Liver (tissue), 3 donors: ENCODE measurements around the gene VMAC.

Source experiments
- EGR1 ChIP-seq, 2 donors: IDR thresholded peaks; 2 replicates each; pipeline ENCODE4 v1.6.1; 2016 to 2018; ENCODE audit warnings: antibody characterized with exemption in 2 of 2, low read depth in 2 of 2
- FOXA1 ChIP-seq: IDR thresholded peaks from 2 replicates; pipeline ENCODE4 v1.6.1; 2016; ENCODE audit warnings: antibody characterized with exemption
- FOXA2 ChIP-seq: IDR thresholded peaks from 2 replicates; pipeline ENCODE4 v1.6.1; 2016; ENCODE audit warnings: antibody characterized with exemption
- HNF4G ChIP-seq: IDR thresholded peaks from 2 replicates; pipeline ENCODE4 v1.6.1; 2016; ENCODE audit warnings: antibody characterized with exemption
- MAX ChIP-seq: IDR thresholded peaks from 2 replicates; pipeline ENCODE4 v1.6.1; 2016; ENCODE audit warnings: antibody characterized with exemption
- NR2F2 ChIP-seq: IDR thresholded peaks from 2 replicates; pipeline ENCODE4 v1.6.1; 2016; ENCODE audit warnings: antibody characterized with exemption
- RXRA ChIP-seq, 2 donors: IDR thresholded peaks; 2 replicates each; pipeline ENCODE4 v1.6.1; 2017 to 2018; ENCODE audit warnings: antibody characterized with exemption in 2 of 2, mild to moderate bottlenecking in 1 of 2
- SP1 ChIP-seq: IDR thresholded peaks from 2 replicates; pipeline ENCODE4 v1.6.1; 2018; ENCODE audit warnings: antibody characterized with exemption, mild to moderate bottlenecking
- TAF1 ChIP-seq: conservative IDR thresholded peaks from 2 replicates; pipeline ENCODE4 v1.6.1; 2016; ENCODE audit warnings: antibody characterized with exemption, mild to moderate bottlenecking
- YY1 ChIP-seq: IDR thresholded peaks from 2 replicates; pipeline ENCODE4 v1.6.1; 2016; ENCODE audit warnings: antibody characterized with exemption, mild to moderate bottlenecking
- TF ChIP-seq, protein P1 (sequence below): fragments of 150-350 bp; IDR thresholded peaks from 2 replicates; pipeline ENCODE4 v1.5.1; 2017; ENCODE audit warnings: improper control_type of control experiment, low read depth, low read length; ENCODE audit not compliant: missing input control
- TF ChIP-seq, protein P2 (sequence below): IDR thresholded peaks from 2 replicates; pipeline ENCODE4 v1.6.1; 2016; ENCODE audit warnings: antibody characterized with exemption
- donor health status: healthy.
- donor health status: healthy.

GRCh38 chr19:5908773-5909442 is 4.2 kb downstream of the VMAC start:
- TF ChIP-seq, protein P1, sequence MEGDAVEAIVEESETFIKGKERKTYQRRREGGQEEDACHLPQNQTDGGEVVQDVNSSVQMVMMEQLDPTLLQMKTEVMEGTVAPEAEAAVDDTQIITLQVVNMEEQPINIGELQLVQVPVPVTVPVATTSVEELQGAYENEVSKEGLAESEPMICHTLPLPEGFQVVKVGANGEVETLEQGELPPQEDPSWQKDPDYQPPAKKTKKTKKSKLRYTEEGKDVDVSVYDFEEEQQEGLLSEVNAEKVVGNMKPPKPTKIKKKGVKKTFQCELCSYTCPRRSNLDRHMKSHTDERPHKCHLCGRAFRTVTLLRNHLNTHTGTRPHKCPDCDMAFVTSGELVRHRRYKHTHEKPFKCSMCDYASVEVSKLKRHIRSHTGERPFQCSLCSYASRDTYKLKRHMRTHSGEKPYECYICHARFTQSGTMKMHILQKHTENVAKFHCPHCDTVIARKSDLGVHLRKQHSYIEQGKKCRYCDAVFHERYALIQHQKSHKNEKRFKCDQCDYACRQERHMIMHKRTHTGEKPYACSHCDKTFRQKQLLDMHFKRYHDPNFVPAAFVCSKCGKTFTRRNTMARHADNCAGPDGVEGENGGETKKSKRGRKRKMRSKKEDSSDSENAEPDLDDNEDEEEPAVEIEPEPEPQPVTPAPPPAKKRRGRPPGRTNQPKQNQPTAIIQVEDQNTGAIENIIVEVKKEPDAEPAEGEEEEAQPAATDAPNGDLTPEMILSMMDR: no peak
- TF ChIP-seq RXRA (IDR thresholded peaks at IDR 0.05) (no peak), FOXA2 (no peak), TAF1 (no peak), EGR1 (IDR thresholded peaks at IDR 0.05; ENCODE audit: low read depth in 2 of 2) (no peak), MAX (no peak), SP1 (no peak), NR2F2 (no peak), HNF4G (no peak), FOXA1 (no peak), YY1 (no peak)
- TF ChIP-seq, protein P2, sequence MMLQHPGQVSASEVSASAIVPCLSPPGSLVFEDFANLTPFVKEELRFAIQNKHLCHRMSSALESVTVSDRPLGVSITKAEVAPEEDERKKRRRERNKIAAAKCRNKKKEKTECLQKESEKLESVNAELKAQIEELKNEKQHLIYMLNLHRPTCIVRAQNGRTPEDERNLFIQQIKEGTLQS: no peak
